HG03378 (cell line): Measurements from ENCODE around the gene DDX39A.

Experiments used
- ATAC-seq: cut with Tn5 transposase; IDR thresholded peaks from one replicate; pipeline ENCODE4 v1.9.1; 2021; ENCODE audit warnings: mild to moderate bottlenecking, moderate library complexity; ENCODE audit not compliant: unreplicated experiment

Gene DDX39A

DNA sequence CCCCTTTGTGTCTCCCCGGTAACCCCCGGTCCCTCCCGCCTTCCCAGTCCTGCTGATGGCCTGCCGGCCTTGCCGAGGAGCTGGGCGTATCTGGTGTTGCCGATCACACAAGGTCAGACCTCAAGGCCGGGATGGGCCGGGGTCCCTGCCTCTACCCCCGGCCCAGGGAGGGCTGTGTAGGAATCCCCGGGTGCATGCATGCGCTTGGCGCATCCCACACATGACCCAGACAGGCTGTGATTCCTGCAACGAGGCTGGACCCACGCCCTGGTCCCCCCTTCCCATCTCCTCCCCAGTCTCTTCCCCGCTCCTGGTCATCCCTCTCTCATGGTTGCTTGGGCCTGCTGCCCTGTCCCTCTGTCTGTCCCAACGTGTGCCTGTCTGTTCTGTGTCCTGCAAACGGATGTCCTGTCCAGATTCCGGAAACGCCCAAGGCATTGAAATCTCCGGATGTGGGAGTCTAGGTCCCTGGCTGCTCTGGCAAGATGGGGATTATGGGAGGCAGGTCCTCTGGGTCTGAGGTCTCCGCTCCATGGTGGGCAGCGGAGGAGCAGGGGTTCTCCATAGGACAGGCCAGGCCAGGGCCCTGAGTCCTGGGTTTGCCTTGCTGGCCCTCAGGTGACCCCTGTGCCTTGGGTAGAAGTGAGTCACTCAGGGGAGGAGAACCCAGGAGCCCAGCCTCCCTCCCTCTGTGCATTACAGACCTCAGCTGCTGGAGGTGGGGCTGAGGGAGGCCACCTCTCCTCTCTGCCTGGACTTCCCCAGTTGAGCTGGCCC lies 15.6 kb upstream of the DDX39A start:
- no peak for ATAC-seq

DNA sequence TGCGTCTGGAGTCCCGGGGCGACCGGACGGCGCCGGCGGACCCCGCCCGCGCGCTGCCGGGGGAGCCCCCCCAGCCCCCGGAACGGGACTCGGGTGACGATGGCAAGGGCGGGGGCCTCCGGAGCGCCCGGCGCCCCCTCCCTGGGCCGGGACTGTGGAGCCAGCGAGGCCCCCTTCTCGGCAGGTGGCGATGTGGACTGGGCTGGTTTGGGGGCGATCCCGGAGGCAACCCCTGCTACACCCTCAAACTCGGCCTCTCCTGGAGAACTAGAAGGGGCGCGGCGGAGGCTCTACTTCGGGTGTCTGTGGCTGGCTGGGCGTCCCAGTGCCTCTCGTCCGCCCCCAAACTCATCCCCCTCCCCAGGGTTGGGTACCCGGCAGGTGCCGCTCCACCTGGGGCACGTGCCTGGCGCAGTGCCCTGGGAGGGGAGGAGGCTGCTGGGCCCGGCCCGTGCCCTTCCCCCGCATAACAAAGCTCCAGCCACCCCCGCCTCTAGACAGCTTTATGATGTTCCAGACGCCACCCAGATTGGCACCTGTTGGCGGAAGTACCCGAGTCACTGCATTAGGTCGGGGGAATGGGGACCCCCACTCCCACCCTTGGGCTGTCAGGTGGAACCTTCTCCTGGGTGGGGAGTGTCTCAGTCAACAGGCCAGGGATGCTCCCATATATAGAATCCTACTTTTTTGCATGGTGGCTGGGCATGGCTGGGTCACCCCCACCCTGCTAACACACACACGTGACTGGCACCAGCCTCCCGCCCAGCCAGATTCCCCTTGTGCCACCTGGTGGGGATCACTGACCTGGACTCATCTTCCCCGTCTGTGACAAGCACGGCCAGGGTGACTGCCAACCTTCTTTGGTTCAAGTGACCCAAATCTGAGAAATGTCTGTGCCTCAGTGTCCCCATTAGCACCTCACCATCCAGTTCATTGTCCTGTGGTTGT lies 14.7 kb upstream of the DDX39A start:
- ATAC-seq: no peak

DNA sequence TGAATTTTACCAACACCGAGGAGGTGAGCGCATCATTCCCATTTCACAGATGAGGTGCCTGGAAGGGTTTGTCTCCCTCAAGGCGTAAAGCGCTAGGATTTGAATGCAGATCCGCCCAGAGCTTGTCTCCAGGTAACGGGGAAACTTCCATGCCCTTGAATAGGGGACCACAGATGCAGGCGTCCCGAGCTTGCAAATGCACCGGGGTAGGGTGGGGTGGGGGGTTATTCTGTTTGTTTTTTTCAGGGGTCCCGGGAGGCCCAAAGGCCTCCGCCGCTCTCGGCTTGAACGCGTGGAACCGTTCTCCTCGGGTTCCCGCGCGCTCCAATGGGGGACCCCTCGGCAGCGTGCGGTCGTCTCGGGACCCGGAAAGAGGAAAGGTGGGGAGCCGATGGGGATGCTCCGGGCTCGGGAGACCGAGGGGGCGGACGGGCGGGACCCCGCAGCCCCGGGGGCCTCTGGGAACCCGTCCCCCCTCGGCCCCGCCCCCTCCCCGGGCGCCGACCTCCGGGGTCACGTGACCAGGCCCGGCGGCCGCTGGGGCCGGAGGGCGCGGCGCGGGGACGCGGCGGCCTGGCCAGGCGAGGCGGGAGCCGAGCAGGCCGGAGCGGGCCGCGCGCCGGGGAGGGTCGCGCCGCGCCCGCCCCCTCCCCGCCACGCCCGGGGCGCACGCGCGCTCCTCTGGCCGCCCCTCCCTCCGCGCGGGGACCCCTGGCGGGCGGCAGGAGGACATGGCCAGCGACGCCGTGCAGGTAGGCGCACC lies 13.8 kb upstream of the DDX39A start, which contains the start of gene PKN1:
Gene PKN1, plus strand, starts transcription at position 516 of the 763 bp plus-strand sequence. Its CDS starts 216 bp downstream, at position 732.
- ATAC-seq: no peak

DNA sequence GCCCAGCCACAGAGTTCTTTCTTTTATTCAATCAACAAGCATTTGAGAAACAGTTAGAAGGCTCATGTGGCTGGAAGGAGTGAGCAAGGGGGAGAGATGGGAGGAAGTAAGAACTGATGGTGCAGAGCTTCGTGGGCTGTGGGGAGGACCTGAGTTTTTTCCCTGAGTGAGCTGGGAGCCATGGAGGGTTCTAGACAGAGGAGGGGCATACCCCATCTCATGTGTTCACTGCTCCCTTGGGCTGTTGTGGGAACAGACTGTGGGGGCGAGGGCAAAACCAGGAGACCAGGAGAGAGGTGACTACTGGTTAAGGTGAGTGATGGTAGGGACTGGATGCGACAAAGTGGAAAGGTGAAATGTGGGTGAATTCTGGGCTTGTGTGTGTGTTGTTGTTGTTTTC lies 11.6 kb upstream of the DDX39A start:
- ATAC-seq: no peak

DNA sequence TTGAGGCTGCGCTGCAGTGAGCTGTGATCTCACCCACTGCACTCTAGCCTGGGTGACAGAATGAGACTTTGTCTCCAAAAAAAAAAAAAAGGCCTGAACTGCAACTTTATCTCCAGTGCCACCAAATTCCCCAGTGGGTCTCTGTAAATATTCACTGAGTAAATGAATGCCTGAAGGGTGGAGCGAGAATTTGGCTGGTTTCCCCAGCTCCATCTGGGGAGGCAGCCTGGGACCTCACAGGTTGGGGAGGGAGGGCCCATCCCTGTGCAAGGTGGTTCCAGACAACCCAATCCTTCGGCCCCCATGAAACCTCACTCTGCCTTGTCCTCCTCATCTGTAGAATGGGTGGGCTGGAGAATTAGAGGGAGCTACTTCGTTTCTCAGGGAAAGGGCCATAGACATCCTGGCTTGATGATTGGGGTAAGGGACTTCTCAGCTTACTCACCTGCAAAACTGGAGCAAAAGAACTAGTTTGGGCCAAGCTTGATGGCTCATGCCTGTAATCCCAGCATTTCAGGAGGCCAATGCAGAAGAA lies 9.8 kb upstream of the DDX39A start:
- no peak for ATAC-seq

DNA sequence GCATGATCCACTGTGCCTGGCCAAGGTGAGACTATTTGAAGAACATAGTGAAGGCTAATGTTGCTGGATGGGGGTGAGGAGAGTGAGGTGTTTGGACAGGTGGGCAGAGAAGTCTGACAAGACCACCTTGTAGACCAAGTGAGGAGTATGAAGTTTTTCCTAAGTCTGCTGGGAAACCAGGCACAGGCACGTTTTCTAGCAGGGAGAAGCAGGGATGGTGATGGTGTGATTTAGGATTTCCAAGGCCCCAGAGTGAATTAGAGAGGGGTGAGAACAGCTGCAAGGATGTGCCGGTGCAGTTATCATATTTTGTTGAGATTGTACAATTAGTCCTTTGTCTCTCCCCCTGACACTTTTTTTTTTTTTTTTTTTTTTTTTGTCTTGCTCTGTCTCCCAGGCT lies 8.3 kb upstream of the DDX39A start:
- no peak for ATAC-seq

DNA sequence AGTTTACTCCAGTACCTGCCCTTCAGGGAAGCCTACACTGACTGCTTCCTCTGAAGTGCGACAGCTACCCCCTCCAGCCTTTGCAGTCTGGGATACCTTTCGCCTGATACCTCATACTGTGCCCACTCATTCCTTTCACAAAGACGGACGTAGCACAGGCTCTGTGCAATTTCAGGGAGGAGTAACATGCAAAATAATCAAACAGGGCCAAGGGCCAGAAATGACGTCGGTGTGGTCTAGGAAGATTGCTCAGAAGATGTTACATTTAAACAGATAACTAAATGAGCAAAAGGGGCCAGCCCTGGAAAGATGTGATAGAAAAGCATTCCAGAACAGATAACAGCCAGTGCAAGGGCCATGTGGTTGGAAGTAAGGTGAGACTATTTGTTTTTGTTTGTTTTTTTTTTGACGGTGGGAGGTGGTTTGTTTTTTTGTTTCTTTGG lies 6.6 kb upstream of the DDX39A start:
- ATAC-seq: no peak

DNA sequence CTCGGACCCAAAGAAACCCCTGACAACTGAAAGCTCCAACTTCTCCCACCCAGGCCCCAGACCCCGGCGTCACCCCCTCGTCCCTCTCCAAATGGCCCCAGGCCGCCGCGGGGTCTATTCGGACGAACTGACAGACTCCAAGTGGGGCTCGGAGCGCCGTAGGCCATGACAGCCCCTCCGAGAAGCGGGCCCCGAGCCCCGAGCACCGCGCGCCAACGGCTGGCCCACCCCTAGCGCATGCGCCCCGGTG lies 360 bp downstream of the DDX39A start:
- peak; percentile 6 for ATAC-seq

DNA sequence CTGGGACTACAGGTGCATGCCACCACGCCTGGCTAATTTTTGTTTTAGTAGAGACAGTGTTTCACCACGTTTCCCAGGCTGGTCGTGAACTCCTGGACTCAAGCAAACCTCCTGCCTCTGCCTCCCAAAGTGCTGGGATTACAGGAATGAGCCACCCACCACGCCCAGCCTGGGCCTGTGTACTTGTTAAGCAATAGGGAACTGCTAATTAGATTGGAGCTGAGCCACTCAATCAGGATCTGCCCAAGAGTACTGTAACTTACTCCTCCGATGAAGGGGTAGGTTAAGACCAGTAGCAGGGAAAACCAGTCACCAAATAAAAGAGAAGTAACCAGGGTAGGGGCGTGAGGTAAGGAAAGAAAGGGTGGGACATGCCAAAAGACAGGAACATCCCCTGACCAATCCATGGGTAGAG lies 2.3 kb downstream of the DDX39A start:
- ATAC-seq: no peak

DNA sequence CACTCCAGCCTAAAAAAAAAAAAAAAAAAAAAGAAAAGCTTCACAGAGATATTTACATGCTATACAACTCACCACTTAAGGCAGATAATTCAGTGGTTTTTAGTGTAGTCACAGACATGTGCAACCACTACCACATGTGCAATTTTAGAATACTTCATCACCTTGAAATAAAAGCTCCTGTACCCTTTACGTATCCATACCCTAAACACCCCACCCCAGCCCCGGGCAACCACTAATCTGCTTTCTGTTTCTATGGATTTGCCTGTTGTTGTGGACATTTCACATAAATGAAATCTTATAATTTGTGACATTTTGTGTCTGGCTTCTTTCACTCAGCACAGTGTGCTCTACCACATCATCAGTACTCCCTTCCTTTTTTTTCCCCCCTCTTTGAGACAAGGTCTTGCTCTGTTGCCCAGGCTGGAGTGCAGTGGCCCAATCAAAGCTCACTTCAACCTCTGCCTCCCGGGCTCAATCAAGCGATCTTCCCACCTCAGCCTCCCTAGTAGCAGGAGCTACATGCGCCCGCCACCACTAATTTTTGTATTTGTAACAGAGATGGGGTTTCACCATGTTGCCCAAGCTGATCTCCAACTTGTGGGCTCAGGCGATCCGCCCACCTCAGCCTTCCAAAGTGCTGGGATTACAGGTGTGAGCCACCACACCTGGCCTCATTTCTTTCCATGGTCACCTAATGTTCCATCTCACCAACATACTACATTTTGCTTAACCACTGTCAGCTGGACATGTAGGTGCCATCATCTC lies 4.0 kb downstream of the DDX39A start:
- ATAC-seq: no peak

DNA sequence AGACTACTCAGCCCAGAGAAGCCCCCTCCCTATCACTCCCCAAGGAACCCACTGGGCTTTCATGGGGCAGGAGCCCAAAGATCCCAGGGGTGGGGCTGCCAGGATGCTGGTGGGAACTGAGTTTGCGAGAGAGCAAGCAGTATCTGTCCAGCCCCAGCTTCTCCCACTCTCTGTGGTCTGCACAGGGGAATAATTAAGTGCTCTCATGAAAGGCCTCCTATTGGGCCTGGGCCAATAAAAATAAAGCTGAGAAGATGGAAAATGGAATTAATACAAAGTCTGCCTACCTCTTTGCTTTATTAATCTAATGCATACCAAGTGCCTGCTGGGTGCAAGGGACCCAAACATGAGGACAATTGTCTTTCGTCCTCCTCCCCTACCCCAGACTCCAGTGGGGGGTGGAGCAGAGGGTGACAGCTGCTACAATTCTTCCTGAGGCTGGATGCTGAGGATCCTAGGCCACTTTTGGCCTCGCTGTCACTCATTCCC lies 5.4 kb downstream of the DDX39A start:
- no peak for ATAC-seq

DNA sequence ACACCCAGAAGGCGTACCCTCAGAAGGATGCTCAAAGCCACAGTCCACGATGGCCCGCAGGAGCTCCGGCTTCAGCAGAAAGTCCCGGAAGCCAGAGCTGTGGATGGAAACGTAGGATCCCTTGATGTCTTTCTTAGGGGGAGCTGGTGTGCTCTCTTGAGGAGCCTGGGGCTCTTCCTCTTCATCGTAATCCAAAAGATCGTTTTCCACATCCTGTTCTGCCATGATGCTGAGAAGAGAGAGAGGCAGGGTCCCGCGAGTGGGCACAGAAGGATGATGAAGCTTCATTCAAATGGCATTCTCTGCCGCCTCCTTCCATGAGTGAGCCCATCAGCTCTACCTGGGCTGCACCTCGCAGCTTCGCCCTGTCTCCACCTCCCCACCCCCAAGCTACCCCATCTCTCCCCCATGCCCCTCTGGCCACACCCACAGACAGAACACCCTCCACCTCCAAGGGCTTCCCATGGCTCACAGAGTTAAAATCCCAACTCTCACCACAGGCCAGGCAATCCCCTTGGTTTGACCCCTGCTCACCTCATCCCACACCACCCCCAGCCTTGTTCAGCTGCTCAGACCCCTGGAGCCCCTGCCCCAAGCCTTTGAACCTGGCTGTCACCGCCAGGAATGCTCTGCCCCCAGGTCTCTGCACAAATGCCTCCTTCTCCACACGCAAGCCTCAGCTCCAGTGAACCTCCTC lies 6.0 kb downstream of the DDX39A start:
- ATAC-seq: no peak

DNA sequence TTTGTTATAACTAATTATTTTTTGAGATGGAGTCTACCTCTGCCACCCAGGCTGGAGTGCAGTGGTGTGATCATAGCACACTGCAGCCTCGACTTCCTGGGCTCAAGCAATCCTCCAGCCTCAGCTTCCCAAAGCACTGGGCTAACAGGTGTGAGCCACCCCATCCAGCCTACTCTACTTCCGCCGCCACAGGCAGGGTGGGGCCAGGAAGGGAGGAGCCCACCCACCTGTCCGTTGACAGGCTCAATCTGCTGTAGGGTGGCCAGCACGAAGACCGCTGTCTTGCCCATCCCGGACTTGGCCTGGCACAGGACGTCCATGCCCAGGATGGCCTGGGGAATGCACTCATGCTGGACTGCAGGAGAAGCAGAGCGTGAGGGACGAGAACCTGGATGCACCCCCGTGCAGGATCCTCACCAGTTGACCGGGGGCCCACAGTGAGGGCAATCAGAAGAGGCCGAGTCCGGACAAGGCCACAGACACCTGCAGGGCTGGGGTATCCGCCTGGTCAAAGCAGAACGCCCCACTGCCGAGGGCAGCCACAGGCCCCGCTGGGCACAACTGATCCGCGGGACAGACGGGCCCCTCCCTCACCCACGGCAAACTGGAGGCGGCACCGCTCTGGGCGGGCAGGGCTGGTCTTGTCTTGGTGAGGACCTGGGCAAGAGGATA lies 6.7 kb downstream of the DDX39A start:
- no peak for ATAC-seq

DNA sequence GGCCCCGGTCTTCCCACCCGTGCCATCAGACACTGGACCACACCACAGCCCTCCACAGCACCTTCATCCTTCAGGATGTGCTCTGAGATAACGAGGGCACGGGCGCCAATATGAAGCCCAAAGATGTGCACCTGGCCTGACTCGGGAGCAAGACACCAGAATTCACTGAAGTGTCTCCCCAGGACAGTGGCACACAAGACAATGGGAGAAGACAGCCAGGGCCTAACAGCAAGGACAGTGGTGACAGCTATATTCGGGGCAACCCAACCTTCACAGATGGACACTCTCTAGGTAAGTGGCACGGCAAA lies 7.2 kb downstream of the DDX39A start:
- no peak for ATAC-seq

DNA sequence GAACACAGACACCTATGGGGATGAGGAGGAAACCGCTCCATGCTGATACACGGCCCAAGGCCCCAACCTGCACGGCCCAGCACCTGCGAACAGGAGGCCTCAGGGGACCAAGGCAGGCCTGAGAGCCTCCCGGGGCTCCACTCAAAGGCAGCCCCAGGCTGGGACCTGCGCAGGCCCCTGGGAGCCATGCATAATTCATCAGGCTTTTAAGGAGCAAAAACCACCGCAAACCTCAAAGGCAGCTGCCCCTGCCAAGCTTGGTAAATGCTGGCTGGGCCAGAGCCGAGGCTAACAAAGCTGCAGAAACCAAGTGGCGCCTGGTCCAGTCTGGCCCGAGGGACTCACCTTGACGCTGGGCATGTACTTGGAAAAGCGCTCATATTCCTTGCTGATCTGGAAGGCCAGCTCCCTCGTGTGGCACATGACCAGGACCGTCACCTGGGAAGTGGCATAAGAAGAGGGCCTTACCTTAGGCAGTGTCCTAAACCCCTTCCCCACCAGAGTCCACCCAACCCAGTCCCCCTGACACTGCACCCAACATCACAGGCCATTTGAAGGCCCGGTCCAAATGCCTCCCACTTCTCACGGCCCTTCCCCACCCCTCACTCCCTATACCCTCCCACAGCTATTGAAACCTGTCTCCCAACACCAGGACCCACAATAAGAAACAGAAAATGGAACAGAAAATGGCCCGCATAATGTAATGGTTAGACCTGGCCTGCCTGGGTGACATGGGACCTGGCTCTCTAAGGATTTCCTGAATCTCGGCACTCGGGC lies 7.8 kb downstream of the DDX39A start:
- ATAC-seq: no peak

DNA sequence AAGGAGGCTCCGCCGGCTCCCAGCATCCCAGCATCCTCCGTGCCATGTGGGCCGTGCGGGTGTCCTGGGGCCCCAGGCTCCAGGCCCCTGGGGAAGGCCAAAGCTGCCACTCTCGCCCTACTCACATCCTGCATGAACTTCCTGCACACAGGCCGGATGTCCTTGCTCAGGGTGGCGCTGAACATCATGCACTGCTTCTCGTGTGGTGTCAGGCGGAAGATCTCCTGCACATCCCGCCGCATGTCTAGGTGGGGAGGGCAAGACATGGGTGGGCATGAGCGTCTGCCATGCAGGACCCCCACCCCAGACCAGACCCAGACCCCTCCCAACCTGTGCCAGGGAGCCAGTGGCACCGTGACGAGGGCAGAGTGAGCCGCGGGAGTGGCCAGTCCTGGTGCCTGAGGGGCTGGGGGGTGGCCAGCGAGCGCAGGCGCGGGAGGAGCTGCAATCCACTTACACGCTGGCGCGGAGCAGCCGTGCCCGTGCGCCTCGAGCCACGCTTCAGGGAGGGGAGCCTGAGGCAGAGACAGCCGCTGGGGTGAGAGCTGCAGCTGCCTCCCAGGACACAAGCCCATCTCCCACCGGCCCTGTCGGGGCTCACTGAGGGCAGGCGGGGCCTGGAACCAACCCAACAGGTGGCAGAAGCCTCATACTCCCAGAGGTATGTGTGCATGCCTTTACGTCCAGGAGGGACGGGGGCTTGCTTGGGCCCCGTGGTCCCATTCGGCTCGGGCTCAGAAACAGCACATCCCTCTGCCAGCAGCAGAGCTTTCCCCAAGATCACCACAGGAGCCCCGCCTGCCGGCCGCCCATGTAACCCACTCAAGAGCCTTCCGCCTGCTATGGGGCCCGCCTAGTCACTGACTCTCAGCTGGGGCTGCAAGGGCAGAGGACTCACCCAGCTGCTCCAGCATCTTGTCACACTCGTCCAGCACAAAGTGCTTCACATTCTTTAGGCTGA lies 8.8 kb downstream of the DDX39A start:
- no peak for ATAC-seq
